ENCODE data around the gene ACOT7.

ACOT7 gene

DNA sequence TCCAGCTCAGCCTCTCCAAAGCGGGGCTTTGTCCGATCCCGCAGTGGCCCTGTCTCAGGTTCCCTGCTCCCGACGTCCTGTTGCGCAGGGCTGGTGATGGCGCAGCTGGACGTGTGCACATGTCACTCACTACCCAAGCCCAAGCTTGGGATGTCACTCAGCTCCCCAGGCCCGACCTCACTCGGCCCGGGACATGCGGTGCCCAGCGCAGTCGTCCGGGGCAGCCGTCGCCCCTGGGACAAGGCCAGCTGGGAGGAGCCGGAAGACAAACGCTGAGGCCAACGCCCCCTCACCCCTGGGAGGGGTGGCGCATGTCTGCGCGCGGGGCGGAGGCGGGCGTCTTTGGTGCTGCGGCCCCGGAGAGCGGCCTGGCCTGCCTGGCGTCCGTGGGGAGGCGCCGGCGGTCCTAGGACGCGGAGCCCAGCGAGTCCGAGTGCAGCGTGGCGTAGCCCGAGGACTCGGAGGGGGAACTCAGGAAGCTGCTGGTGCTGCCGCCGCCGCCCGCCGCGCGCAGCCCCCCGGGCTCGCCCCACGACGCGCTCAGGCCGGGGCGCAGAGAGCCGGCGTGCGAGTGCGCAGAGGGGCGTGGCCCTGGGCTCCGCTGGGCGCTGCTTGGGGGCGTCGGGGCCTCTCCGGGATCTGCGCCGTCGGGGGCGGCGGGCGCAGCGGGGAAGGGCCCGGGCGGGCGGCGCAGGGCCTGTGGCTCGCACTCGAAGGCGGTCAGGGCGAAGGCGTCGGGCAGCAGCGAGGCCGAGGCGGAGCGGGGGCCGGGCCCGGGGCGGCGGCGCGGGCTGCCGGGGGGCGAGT lies 144.4 kb downstream of the ACOT7 start:
- no peak for DNase-seq (ENCODE audit: low read depth)

DNA sequence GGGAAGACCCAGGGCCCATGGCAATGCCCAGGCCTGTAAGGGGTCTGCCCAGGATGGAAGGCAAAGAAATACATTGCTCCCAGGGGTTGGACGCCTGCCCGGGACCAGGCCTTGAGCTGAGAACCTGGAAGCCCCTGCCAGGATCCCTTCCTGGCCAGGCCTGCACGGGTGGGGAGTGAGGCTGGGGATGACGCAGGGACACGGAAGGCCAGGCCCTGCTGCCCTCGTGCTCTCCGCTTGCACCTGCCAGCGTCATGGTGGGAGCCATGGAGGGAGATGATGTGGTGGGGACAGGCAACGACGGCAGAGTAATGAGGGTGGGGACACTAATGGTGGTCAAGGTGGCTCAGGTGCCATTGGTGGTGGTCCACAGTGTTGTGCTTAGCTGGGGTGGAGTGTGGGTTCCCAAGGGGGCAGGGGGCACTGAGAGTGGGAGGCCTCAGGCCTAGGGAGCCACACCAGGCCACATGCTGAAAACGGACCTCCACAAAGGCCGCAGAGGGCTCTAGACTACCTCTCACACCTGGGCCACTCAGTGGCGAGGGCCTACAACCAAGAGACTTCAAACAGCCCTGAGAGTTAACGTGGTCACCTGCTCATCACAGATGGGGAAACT lies 145.3 kb downstream of the ACOT7 start:
- DNase-seq (ENCODE audit: low read depth) = no peak

DNA sequence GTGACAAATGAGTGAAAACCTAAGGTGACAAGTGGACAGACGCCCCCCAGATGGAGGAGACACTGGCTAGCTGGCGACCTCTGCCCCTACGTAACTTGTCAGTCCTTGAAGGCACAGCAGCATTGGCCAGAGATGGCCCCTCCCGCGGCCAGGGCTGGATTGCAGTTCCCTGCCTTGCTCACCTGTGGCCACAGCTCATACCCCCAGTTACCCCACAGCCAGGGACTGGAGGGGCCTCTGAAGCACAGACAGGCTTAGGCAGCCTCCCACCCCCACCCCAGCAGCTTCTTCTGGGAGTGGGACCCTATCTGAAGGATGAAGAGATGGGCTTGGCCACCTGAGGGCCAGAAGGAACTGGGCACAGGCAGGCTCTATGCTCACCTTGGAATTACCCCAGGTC lies 145.9 kb downstream of the ACOT7 start:
- DNase-seq (ENCODE audit: low read depth) = no peak

DNA sequence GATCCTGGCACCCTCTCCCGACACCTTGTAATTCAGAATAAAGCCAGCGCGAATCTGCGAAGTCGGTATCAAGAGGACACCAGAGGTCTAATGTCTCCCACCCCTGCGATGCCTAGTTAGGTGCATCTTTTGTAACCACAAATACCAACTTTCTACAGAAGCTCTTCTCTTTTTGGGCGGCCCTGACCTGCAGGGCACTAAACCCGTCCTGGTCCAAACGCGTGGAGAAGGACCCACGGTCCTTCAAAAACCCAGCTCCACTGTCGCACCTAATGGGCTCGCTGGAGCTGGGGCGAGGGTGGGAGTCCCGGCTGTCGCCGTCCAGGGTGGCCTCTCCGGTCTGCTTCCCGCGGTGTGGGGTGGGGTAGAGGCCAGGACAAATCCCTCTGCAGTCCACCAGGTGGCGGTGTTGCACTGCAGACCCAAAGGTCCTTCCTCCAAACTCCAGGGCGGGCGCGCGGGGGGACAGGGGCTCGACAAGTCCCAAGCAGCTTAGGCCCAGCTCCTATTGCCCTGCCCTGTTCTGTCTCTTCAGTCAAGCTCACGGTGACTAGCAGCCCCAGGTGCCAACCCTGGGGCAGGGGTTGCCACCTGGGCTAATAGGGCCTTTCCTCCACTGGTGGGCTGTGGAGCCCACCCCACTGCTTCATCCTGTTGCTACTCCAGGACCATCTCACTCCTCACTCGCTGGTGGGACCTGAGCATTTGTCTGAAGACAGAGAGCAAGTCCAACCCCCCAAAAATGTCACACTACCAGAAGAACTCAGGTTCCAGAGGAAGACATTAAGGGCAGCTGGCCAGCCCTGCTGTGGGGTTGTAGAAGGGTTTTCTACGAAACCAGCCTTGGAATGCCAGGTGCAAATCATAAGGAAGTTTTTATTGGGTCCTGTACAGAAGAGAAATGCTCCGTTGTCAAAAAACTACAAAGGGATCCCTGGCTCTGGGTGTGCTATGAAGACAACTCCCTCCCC lies 146.8 kb downstream of the ACOT7 start:
- DNase-seq (ENCODE audit: low read depth) = peak; percentile 60

DNA sequence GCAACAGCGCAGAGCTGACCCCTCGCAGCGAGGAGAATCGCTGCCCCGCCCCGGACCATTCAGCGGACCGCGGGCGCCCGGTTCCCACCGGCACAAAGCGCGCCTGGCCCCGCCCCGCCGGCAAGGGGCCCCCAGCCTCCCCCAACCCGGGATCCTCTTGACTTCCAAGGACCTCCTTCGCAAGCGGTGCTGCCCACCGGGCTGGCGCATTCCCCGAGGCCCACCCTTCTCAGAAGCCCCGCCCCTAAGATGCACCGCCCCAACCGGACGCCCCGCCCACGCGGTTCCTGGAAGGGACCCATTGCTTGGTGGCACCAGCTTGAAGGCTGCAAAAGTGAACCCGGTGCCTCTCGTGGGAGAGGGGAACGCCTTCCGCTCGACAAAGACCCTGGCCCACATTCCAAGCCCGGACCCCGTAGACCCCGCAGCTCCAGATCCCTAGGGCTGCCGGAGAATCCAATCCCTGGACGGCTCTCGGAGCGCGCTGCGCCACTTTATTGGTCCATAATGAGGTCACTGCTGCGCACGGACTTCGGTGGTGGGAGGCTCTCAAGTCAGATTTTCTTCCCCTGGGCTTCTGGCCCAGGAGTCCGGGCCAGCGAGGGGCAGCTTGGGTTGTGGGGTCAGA lies 147.6 kb downstream of the ACOT7 start:
- no peak for DNase-seq (ENCODE audit: low read depth)

DNA sequence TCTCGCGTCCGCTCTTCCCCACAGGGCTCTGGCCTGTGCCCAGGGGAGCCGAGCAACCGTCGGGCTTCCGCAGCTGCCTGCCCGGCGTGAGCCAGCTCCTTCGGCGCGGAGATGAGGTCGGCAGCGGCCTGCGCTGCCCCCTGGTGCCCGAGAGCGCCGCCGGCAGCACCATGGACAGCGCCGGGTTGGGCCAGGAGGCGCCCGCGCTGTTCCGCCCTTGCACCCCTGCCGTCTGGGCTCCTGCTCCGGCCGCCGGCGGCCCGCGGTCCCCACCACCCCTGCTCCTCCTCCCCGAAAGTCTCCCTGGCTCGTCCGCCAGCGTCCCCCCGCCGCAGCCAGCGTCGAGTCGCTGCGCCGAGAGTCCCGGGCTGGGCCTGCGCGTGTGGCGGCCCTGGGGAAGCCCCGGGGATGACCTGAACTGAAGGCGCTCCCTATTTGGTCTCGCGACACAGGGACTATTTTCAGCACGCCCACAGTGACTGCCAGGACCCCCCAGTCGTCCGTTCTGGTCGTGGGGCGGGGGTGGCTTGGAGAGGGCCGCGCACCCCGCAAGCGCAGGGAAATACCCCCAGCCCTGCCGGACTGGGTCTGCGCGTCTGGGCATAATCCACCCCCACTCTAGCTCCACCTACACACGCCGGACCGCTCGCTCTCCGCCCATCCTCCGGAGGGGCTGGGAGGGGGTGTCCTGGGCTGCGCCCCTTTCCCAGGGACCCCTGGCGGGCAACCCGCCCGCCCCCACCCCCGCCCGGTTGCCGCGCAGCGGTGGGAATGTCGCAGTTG lies 148.3 kb downstream of the ACOT7 start:
- peak; percentile 61 for DNase-seq (ENCODE audit: low read depth)

DNA sequence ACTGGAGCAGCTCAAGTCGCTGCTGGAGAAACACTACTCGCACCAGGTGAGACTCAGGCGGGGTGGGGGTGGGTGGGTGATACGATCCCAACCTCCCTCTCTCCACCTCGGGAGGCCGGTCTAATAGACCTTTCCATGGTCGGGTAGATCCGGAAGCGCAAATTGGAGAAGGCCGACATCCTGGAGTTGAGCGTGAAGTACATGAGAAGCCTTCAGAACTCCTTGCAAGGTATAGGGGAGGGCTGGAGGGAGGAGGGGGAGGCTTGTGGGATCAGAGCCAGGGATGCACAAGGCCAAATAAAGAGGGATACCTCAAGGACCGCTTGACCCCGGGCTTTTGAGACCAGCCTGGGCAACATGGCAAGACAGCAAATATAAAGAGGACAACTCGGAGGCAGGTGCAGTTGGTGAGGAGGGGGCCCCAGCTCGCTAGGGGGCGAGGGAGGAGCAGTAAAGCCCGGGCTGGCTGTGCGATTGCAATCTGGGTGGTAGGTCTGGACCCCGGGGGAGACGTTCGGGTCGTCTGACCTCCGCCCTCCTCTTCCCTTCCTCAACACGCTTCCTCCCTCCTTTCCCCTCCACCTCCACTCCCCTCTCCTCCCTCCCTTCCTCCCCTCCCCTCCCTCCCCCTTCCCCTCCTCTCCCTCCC lies 149.0 kb downstream of the ACOT7 start:
- DNase-seq (ENCODE audit: low read depth) = no peak

DNA sequence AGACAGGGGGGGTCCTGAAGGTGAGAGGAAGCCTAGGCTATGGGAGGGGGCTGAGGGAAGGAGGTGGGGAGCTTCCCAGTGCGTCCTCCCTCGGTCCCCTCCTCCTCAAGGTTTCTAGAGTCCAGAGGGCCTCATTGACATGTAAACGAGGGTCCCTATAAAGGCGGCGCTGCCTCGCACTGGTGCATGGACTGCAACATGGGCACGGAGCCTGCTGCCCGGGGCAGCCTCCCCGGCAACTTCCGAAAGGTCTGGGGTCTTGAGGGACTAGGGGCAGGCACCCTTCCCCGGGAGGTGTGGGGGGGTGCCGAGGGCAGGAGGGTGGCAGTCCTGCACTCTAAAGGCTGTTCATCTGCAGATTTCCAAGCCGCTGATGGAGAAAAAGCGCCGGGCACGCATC lies 149.6 kb downstream of the ACOT7 start, which contains the start of gene HES3:
Gene HES3 (plus strand): TSS at position 187 of the 400 bp plus-strand sequence. CDS start 187 bp downstream, at position 374.
- DNase-seq (ENCODE audit: low read depth) = no peak

DNA sequence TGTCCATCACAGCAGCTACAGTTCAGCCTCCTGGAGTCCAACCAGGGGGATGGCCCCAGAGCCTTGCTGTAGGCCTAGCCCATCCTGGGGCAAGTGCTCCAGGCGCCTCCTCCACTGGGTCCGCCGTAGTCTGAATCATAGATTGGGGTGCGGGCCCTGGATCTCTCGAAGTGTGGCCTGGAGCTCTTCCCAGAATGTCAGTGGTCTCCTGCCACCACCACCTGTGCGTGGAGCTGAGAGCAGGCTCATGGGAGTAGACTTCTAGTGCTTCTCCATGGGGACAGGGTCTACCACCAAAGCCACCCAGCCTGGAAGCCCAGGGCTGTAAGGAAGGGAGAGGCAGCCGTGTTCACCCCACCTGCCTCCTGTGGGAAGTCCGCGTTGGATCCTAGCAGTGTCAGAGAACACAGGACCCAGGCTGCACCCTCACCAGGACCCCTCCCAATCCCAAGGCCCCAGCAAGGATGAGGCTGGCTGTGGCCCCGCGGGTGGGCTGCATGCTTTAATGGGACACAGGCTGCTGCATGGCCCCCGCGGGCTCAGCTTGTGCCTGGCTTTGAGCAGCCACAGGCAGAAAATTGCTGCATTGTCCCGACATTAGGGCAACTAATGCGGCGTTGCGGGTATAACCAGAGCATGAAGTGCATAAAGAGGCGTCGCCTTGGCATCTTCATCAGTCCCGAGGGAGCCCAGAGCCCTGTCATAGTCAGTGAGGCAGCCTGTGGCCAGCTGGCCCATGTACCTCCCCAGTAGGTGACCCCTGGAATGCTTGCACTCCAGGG lies 150.3 kb downstream of the ACOT7 start:
- no peak for DNase-seq (ENCODE audit: low read depth)

DNA sequence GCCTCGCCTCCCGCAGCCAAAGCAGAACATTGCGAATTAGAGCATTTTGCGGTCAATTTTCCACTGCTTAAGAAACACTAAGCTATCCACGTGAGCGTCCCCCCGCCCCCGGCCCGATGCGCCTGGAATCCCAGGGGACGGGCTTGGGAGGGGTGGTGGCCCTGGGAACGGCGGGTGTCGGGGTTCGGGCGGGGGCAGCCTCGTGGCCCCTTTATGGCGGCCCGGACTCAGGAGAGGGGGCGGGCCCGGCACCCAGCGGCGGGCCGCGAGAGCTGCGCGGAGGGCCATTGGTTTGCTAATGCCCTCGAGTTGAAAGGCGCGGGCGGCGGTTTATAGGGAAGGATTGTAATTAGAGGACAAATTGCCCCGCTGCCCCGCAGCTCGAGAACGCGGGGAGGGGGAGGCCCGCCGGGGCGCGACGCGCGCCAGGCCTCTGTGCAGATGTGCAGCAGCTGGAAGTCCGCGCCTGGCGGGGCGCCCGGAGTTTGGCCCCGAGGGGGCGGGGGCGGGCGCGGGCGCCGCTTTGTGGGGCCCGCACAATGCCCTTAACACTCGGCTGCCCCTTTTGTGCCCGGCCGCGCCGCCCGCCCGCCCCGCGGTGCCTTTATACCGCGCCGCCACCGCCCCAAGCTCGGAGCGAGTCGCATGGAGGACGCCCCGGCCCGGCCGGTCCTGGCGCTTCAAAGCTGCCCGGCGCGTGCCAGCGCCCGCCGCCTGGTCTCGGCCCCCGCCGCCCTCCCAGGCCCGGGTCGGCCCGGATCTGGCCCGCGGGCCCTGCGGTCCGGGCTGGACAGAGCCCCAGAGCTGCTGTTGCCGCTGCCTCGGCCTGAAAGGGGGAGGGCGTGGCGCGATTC lies 151.5 kb downstream of the ACOT7 start:
- no peak for DNase-seq (ENCODE audit: low read depth)

DNA sequence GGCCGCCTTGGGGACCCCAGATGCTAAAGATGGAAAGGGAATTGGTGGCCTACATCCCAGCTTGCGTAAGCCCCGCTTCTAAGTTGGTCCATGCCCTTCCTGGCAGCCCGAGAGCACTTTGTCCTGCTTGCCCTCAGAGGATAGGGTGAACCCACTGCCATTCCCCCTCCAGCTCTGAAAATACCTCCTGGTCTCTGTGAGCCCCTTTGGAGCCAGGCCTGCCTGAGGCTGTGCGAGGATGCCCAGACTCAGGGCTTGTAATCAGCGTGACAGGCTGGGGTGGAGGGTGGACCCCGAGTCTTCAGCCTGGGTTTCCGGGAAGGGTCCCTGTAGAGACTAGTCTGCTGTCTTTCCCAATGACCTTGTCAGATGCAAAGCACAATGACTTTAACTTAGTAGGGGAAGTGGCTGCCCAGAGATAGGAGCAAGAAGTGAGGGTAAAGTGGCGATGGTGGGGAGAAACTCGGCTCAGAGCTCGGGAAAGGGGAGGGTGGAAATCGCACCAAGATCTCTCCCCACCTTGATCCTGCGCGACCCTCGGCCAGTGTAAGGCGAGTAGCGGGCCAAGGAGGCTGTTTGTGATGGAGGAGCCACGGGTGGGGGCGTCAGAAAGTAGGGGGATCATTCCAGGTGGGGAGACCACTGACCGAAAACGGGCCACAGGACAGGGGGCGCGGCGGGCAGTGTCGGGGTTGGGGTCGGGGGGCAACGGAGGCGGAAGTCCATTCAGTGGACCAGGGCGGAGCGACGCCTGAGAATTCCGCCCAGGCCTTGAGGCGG lies 152.3 kb downstream of the ACOT7 start:
- no peak for DNase-seq (ENCODE audit: low read depth)

DNA sequence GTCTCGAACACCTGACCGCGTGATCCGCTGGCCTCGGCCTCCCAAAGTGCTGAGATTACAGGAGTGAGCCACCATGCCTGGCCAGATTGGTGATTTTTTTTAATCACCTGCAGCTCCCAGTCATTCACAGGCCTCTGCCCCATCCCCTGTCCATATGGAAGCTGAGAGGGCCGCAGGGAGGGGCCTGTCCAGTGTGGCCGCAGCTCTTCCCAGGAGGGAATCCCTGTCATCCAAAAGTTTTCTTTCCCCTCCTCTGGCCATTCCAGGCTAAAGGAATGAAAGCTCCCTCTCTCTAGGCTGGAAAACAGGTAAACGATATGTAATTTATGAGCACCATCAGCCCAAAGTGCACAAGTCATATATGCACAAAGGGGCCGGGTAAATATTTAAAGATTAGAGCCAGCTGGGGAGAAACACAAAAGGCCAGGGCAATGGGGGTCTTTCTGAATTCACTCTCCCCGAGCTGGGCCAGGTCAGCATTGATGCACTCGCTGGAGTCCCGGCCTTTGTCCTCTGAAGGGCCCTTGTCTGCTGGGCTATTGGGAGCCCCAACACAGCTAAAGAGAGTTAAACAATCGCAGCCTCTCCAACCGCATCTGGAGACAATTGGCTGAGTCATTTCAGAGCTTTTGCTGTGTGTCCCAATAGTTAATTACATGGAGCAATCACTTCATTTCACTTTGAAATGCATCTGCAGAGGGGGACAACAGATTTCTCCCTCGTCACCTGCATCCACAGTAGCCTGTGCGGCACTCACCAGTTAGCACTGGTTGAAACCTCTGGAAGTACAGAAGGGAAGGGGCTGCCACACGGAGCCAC lies 153.4 kb downstream of the ACOT7 start:
- DNase-seq (ENCODE audit: low read depth) = peak; percentile 48

DNA sequence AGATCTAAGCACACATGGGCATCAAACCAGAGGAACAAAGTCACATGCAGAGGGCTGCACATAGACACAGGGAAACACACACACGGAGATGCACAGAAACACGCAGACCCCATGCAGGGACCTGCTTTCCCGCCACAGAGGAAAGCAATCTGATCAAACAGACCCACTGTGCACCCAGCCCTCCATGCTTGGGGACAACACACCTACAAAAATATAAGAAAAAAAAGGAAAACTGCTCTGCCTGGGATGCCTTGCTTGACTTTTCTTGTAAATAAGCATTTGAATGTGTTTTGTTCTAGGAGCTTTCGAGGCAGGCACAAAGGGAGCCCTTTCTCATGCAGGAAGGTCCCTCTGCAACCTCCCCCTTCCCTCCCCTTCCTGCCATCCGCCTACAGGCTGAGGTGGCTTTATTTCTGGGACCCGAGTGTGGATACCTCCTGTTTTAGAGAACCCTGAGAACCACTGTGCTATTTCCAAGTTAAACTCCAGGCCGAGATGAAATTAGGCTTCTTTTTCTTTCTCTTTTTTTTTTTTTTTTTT lies 154.3 kb downstream of the ACOT7 start:
- DNase-seq (ENCODE audit: low read depth) = no peak

DNA sequence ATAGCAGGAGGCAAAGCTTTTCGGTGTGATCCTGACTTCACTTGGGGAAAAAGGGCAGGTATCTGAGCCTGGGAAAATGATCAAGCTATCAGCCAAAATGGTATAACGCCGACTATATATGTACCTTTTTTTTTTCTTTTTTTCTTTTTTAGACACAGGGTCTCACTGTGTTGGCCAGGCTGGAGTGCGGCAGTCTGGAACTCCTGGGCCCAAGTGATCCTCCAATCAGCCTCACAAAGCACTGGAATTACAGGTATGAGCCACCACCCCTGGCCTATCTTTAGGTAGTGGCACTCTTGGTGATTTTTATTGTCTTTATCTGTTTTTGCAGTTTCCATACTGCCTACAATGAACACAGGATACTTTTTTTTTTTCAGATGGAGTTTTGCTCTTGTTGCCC lies 156.5 kb downstream of the ACOT7 start:
- DNase-seq (ENCODE audit: low read depth) = no peak

DNA sequence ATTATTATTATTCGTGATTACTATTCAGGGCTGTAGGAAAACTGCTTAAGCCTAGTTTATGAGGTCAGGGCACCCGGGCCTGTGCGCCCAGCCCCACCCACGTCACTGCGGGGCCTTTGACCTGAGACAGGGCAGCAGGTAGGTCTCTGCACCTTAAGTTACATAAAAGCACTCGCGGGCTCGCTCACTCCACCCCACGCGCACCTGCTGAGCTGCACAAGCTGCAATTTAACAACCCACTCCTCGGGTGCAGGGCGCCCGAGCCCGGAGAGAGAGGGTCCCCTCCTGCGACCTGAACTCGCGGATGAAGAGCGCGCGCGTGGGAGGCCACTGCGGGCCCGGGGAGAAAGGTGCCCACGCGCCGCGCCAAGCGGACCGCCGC lies 158.3 kb downstream of the ACOT7 start:
- no peak for DNase-seq (ENCODE audit: low read depth)

DNA sequence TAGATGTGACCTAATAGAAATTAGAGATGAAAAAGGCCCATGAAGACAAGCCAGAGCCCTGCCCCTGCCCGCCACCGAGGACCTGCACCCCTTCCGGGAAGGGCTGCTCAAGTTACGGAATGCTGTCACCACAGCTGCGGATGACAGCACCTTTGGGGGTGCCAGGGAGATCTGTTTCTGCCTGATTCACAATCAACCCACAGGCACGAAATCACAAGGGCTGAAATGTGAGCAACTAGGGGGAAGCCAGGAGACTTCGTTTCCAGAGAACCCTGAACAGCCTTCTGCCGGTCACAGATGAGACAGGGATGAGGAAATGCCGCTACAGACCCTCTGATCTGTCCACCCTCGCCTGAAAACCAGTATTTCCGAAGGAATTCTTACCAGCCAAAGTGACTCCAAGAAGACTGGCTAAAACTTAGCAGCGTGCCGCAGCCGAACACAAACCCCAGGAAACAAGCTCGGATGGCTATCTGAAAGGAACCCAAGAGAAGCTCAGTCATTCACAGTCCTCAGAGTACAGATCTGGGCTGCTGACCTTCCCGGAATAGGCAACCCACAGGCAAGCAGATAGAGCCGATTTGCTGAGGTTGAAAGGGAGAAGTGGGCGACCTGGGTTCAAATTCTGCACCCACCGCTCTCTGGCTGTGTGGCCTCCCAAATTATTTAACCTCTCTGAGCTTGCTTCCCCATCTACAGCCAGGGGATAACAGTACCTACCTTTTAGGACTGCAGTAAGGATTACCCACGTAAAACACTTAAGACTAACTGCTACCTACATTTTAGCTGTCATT lies 158.9 kb downstream of the ACOT7 start:
- DNase-seq (ENCODE audit: low read depth) = no peak

Measured in fibroblast of the conjunctiva (primary cell).